ENCODE measurements around the gene PRKN. TPM values are rescaled to one million over a fixed set of nuclear protein-coding genes. Genes with fewer than 3 reads are reported as not detected.

The PRKN gene
- total and polyA plus RNA-seq, 2 donors (not counting 3 experiments of a cell fraction or from before 2014, with no cell fraction given), result 0.06 TPM; not detected in 1

- ChIA-PET POLR2A (no interaction called here), CTCF (no interaction called here)
Measured at GRCh38 chr6:162698440-162698839, 29.1 kb downstream of the PRKN start.

More at GRCh38 chr6:162698440-162698839, 29.1 kb downstream of the PRKN start:
- H3K4me2 ChIP-seq (ENCODE audit: insufficient read depth, low read length), result no peak overlapping the region
- no peaks in the 10 kb centered on the region for H3K4me1 ChIP-seq (ENCODE audit: control insufficient read depth, extremely low read depth, insufficient read depth, low read length)
- no peak overlapping the region for H3K9ac ChIP-seq (replicated peaks; ENCODE audit: extremely low read depth, insufficient read depth, low read length)
- H2AFZ ChIP-seq (ENCODE audit: low read depth, low read length), result no peak overlapping the region
- no peaks in the 10 kb centered on the region for H3K36me3 ChIP-seq (ENCODE audit: control insufficient read depth in 2 of 2, extremely low read depth in 1 of 2, insufficient read depth in 2 of 2, low read length in 2 of 2)
- FAIRE-seq (no peak), DNase-seq (ENCODE audit: low read depth, low spot score) (no peak)
- no peaks in the 10 kb centered on the region for H3K79me2 ChIP-seq (ENCODE audit: control insufficient read depth, insufficient read depth, low read length)
- dilution Hi-C loops (cut with MboI; ENCODE audit: extremely low pct_ligation_motif_present, low sequenced_read_pairs), result no loop called here
- H3K27me3 ChIP-seq (ENCODE audit: control insufficient read depth in 2 of 2, insufficient read depth in 2 of 2, low read length in 2 of 2), result no peaks in the 10 kb centered on the region
- intact Hi-C loops (cut with micrococcal nuclease), result no loop called here
- H4K20me1 ChIP-seq (replicated peaks; ENCODE audit: control insufficient read depth, extremely low read depth, insufficient read depth, low read length), result no peaks in the 10 kb centered on the region
- BruUV-seq (replicated peaks), result no TSS peak
- no peak overlapping the region for H3K4me3 ChIP-seq (replicated peaks in 1 of 3; ENCODE audit: insufficient read depth in 1 of 3, low read depth in 1 of 3, low read length in 3 of 3)
- no peak overlapping the region for H3K27ac ChIP-seq (ENCODE audit: insufficient read depth, low read depth, low read length)
- no peaks in the 10 kb centered on the region for H3K9me3 ChIP-seq (replicated peaks; ENCODE audit: control insufficient read depth, insufficient read depth, low read length)
- TF ChIP-seq FOS (IDR thresholded peaks at IDR 0.05; ENCODE audit: borderline replicate concordance, insufficient read depth, low read length) (no peak), GATA2 (IDR thresholded peaks at IDR 0.05; ENCODE audit: insufficient read depth, insufficient read length, low read depth, low read length) (no peak), CTCF (IDR thresholded peaks at IDR 0.05; ENCODE audit: extremely low read depth in 1 of 2, insufficient read depth in 1 of 2, low read depth in 1 of 2, low read length in 2 of 2) (no peak), MYC (IDR thresholded peaks at IDR 0.05; ENCODE audit: low read depth, low read length) (no peak), JUN (IDR thresholded peaks at IDR 0.05; ENCODE audit: borderline replicate concordance, insufficient read depth, insufficient read length, low read depth) (no peak), POLR2AphosphoS5 (IDR thresholded peaks at IDR 0.05; ENCODE audit: insufficient read depth, low read depth, low read length) (no peak), MAX (IDR thresholded peaks at IDR 0.05; ENCODE audit: insufficient read depth, insufficient read length) (no peak), POLR2A (IDR thresholded peaks at IDR 0.05; ENCODE audit: low read depth, low read length) (no peak), EZH2 (IDR thresholded peaks at IDR 0.05; ENCODE audit: borderline replicate concordance, low read depth, low read length, severe bottlenecking) (no peak)
- H3K9me1 ChIP-seq (replicated peaks; ENCODE audit: control insufficient read depth, extremely low read depth, insufficient read depth, low read length), result no peaks in the 10 kb centered on the region

Data from endothelial cell of umbilical vein (primary cell).